Calu3 (cell line): ENCODE results near the gene SPTSSA. TPM values are rescaled to one million over a fixed set of nuclear protein-coding genes. Genes with fewer than 3 reads are reported as not detected.

Experiments used
- BruUV-seq: library from RNA; stranded (reverse); fragments of 400-500 nt; replicated peaks from 2 replicates; lab custom pipeline; 2021; lab: Mats Ljungman, UMichigan
- CTCF ChIA-PET: fragments of 300-600 bp; sonication (Branson Sonifier 250); formaldehyde crosslinking; loops from one replicate; lab custom pipeline; 2022; ENCODE audit warnings: antibody characterized with exemption; lab: Charles Lee
- DNase-seq: peaks from one replicate; pipeline ENCODE4 v3.0.0; 2022
- H3K27ac Mint-ChIP-seq: one replicate; pipeline ENCODE4 v1.8.0; 2022; ENCODE audit warnings: mixed read lengths; ENCODE audit not compliant: unreplicated experiment
- H3K27me3 Mint-ChIP-seq: one replicate; pipeline ENCODE4 v1.8.0; 2022; ENCODE audit warnings: mixed read lengths; ENCODE audit not compliant: unreplicated experiment
- H3K36me3 Mint-ChIP-seq: one replicate; pipeline ENCODE4 v1.8.0; 2022; ENCODE audit warnings: mild to moderate bottlenecking, moderate library complexity, mixed read lengths; ENCODE audit not compliant: insufficient read depth, unreplicated experiment
- H3K4me1 Mint-ChIP-seq: one replicate; pipeline ENCODE4 v1.8.0; 2022; ENCODE audit warnings: mild to moderate bottlenecking, low read depth, mixed read lengths; ENCODE audit not compliant: unreplicated experiment
- H3K4me3 Mint-ChIP-seq: one replicate; pipeline ENCODE4 v1.8.0; 2022; ENCODE audit warnings: mild to moderate bottlenecking, low read depth, moderate library complexity, mixed read lengths; ENCODE audit not compliant: unreplicated experiment
- H3K9me3 Mint-ChIP-seq: one replicate; pipeline ENCODE4 v1.8.0; 2022; ENCODE audit warnings: low read depth, mixed read lengths; ENCODE audit not compliant: unreplicated experiment
- intact Hi-C: fragments of 100-400 bp; cut with micrococcal nuclease; formaldehyde crosslinking; loops from one replicate; pipeline ENCODE4 v1.10.0; 2022; ENCODE audit not compliant: unreplicated experiment
- total RNA-seq: library from RNA; stranded (reverse); gene quantifications from 2 replicates; pipeline ENCODE4 v1.2.3, GENCODE V29; 2022
- TF ChIP-seq, protein P1 (sequence below): fragments of 200-600 bp; IDR thresholded peaks from one replicate; pipeline ENCODE4 v1.8.0; 2022; ENCODE audit warnings: antibody characterized with exemption; ENCODE audit not compliant: unreplicated experiment

The SPTSSA gene
- total RNA-seq, 1 experiment from 2014 or later = 22.0 TPM

DNA sequence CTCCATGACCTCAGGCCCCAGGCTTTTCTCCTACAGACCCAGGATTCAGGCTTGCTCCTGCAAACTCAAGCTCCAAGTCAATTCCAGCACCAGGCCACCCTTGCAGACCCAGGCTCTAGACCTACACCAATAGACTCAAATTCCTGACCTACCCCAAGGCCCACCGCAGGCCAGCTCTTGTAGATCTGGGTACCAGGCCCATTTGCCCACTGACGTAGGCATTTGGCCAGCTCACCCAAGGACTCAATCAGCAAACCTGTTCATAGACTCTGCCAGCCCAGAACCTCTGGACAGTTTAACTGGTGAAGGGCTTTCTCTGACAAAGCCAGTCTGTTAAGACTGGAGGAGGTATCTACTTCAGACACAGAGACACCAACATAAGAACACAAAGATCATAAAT, 52.3 kb downstream of the SPTSSA start:
- no TSS peak for BruUV-seq
- no peak for DNase-seq
- H3K9me3 Mint-ChIP-seq = no peaks in the 10 kb centered on the region
- no peak overlapping the region for H3K27ac Mint-ChIP-seq
- intact Hi-C loops = no loop called here
- H3K27me3 Mint-ChIP-seq = no peaks in the 10 kb centered on the region
- H3K36me3 Mint-ChIP-seq = no peaks in the 10 kb centered on the region
- CTCF ChIA-PET = interaction anchor here (0.5 kb wide), 1 partner anchor 84 kb away, joined by 4 read pairs; no protein-coding TSS in a partner anchor
- TF ChIP-seq, protein P1, sequence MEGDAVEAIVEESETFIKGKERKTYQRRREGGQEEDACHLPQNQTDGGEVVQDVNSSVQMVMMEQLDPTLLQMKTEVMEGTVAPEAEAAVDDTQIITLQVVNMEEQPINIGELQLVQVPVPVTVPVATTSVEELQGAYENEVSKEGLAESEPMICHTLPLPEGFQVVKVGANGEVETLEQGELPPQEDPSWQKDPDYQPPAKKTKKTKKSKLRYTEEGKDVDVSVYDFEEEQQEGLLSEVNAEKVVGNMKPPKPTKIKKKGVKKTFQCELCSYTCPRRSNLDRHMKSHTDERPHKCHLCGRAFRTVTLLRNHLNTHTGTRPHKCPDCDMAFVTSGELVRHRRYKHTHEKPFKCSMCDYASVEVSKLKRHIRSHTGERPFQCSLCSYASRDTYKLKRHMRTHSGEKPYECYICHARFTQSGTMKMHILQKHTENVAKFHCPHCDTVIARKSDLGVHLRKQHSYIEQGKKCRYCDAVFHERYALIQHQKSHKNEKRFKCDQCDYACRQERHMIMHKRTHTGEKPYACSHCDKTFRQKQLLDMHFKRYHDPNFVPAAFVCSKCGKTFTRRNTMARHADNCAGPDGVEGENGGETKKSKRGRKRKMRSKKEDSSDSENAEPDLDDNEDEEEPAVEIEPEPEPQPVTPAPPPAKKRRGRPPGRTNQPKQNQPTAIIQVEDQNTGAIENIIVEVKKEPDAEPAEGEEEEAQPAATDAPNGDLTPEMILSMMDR = no peak
- H3K4me1 Mint-ChIP-seq = no peaks in the 10 kb centered on the region
- H3K4me3 Mint-ChIP-seq = no peak overlapping the region

DNA sequence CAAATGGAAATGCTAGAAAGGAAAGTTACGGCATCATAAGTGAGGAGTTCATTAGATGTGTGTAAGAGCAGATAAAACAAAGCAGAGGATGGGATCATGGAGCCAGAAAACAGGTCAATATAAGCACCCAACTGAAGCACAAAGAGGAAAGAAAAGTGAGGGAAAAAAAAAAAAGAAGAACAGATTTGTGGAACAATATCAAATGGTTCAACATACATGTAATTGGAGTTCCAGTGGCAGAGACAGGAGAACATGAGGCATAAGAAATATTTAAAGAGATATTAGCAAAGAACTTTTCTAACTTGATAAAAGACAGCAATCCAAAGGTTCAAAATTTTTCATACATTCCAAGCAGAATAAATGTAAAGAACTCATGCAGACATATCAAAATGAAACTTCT, 54.1 kb downstream of the SPTSSA start:
- Mint-ChIP-seq H3K9me3 (no peaks in the 10 kb centered on the region), H3K36me3 (no peaks in the 10 kb centered on the region), H3K27ac (no peak overlapping the region), H3K4me1 (no peaks in the 10 kb centered on the region), H3K27me3 (no peaks in the 10 kb centered on the region), H3K4me3 (no peak overlapping the region)
- TF ChIP-seq, protein P1 = no peak
- intact Hi-C loops = no loop called here
- no TSS peak for BruUV-seq
- DNase-seq = no peak
- CTCF ChIA-PET = no interaction called here

DNA sequence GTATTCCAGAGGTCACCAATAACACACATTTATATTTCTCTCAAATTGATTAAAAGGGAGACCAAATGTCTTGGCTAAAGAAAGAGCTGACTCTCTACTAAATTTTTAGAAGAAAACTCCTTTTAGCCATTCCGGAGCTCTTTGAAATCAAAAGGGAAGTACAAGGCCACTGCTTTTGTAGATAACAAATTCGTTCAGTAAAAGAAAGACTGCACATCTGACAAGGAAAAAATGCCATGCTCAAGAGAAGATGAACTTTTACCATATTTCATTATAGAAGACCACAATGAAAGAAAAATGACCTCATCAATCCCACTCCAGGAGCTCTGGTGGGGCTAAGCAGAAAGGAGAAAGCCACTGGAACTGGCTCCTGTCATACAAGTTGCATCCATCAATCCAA, 57.6 kb downstream of the SPTSSA start:
- intact Hi-C loops = no loop called here
- no TSS peak for BruUV-seq
- TF ChIP-seq, protein P1 = no peak
- no peaks in the 10 kb centered on the region for H3K9me3 Mint-ChIP-seq
- H3K4me3 Mint-ChIP-seq = no peak overlapping the region
- no peaks in the 10 kb centered on the region for H3K36me3 Mint-ChIP-seq
- DNase-seq = no peak
- H3K4me1 Mint-ChIP-seq = no peaks in the 10 kb centered on the region
- CTCF ChIA-PET = interaction anchor here (0.5 kb wide), 1 partner anchor 53 kb away, joined by 6 read pairs; no protein-coding TSS in a partner anchor
- H3K27ac Mint-ChIP-seq = no peak overlapping the region
- H3K27me3 Mint-ChIP-seq = no peaks in the 10 kb centered on the region

DNA sequence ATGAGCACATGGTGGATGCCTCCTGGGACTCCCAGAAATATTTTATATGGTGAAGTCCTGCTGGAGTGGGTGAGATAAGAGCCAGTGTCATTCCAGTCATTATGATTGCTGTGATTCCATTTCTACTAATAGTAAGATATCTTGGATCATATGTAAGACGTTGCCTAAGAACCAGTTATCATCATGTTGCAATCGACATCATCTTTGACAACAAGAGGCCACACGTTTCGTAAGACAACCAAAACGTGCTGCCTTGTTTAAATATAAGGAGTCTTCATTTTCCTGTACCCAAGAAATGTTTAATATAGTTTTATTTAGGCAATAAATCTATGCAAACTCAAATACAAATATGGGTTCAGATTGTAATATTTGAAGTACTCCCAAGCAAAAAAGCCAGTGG, 58.4 kb downstream of the SPTSSA start:
- TF ChIP-seq, protein P1 = no peak
- Mint-ChIP-seq H3K27me3 (no peaks in the 10 kb centered on the region), H3K9me3 (no peaks in the 10 kb centered on the region), H3K4me3 (no peak overlapping the region), H3K4me1 (no peaks in the 10 kb centered on the region), H3K36me3 (no peaks in the 10 kb centered on the region), H3K27ac (no peak overlapping the region)
- CTCF ChIA-PET = no interaction called here
- DNase-seq = no peak
- intact Hi-C loops = no loop called here
- BruUV-seq = no TSS peak
